CD4-positive, alpha-beta T cell treated with Interleukin-21 for 1 hour (primary cell): ENCODE measurements around the gene P2RY8.
"Not testable (repeated sequence)": the region's sequence is repeated elsewhere in the genome, so short reads cannot be mapped to it uniquely, and the experiment has no call there.

ENCODE experiments used
- DNase-seq: peaks from one replicate; pipeline ENCODE4 v3.0.0-alpha.2; 2020

Gene P2RY8

GRCh38 chrX:1442016-1442665 lies 94.8 kb downstream of the P2RY8 start:
- DNase-seq = no peak

- DNase-seq = no peak
Observed at GRCh38 chrX:1440506-1440905, 96.5 kb downstream of the P2RY8 start.

- no peak for DNase-seq
Observed at GRCh38 chrX:1435241-1435895, 101.6 kb downstream of the P2RY8 start.

- DNase-seq = no peak
Observed at GRCh38 chrX:1434871-1435240, 102.1 kb downstream of the P2RY8 start.

- DNase-seq = no peak
Observed at GRCh38 chrX:1433646-1434357, 103.2 kb downstream of the P2RY8 start.

GRCh38 chrX:1430451-1430850 lies 106.5 kb downstream of the P2RY8 start:
- DNase-seq = no peak

- DNase-seq = no peak
Observed at GRCh38 chrX:1427756-1428155, 109.2 kb downstream of the P2RY8 start.

GRCh38 chrX:1426321-1426720 lies 110.7 kb downstream of the P2RY8 start:
- DNase-seq = not testable (repeated sequence)

- no peak for DNase-seq
Observed at GRCh38 chrX:1425381-1425780, 111.6 kb downstream of the P2RY8 start.

GRCh38 chrX:1424147-1424851 lies 112.7 kb downstream of the P2RY8 start:
- DNase-seq = no peak

GRCh38 chrX:1423215-1423614 lies 113.8 kb downstream of the P2RY8 start:
- DNase-seq = no peak

GRCh38 chrX:1422135-1422465 lies 114.9 kb downstream of the P2RY8 start:
- DNase-seq = no peak

GRCh38 chrX:1421433-1422134 lies 115.4 kb downstream of the P2RY8 start:
- DNase-seq = no peak

- DNase-seq = no peak
Observed at GRCh38 chrX:1420371-1420770, 116.6 kb downstream of the P2RY8 start.

- DNase-seq = no peak
Observed at GRCh38 chrX:1419545-1420355, 117.2 kb downstream of the P2RY8 start.

GRCh38 chrX:1418901-1419544 lies 118.0 kb downstream of the P2RY8 start:
- no peak for DNase-seq

GRCh38 chrX:1417921-1418771 lies 118.8 kb downstream of the P2RY8 start:
- no peak for DNase-seq

GRCh38 chrX:1416965-1417760 lies 119.8 kb downstream of the P2RY8 start:
- DNase-seq = no peak

GRCh38 chrX:1416327-1416784 lies 120.6 kb downstream of the P2RY8 start:
- DNase-seq = no peak
